NCI-H748 treated with DMSO at 0.1 percent for 48 hours (cell line): ENCODE results near the gene GID8.

ENCODE experiments used
- DNase-seq: peaks from one replicate; lab custom pipeline; 2025; lab: John Stamatoyannopoulos, UW

GID8 gene

DNA sequence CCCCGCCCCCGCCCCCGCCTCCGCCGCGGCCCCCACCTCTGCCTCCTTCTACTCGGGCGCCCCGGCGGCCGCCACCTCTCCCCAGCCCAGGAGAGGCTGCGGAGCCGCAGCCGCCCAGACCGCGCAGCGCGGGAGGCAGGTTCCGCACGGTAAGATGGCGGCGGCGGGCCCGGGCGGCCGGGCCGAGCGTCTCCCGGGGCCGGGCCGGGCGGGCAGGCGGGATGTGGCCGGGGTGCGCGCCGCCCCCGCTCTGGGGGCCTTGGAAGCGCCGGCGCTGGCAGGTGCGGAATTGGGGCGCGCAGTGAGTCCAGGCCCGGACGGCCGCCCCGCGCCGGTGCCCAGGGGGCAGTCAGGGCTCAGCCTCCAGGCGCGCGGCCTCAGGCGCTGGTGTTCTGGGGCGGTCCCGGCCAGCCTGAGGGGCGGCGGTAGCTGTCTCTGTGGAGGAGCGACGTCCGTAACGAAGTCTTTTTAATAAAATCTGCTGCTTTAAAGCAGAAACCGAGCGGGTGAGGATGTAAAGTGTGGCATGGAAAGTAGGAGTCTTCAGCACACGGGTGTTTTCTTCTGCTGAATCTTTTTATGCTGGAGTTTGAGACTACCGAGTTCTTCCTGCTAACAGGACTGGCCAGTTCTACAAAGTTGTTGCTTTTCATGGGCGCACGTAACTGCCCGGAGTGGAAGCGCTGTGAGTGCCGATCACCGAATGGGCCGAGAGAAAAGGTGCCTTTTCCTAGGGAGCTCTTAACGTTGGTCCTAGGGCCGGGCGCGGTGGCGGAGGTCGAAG, at the start of gene GID8:
GID8 (plus strand) TSS at position 43 of the 784 bp plus-strand sequence. CDS start 3,356 bp downstream, outside the sequence.
- DNase-seq = no peak

DNA sequence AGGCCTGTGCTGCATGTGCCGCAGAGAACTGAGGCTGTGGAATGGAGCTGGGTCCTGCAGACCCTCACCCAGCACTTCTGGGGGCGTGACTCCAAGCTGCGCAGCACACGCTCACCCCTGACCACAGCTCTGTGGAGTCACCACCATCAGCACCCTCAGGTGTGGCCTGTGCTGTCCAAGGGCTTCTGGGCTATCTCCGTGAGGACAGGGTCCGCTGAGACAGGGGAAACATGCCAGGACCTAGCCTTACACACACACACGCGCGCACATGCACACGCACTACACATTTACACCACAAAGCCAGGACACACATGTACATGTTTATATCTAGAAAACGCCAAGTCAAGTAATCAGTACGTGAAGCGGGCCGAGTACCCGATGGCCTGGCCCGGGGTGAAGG, 49.5 kb upstream of the GID8 start:
- DNase-seq = no peak

DNA sequence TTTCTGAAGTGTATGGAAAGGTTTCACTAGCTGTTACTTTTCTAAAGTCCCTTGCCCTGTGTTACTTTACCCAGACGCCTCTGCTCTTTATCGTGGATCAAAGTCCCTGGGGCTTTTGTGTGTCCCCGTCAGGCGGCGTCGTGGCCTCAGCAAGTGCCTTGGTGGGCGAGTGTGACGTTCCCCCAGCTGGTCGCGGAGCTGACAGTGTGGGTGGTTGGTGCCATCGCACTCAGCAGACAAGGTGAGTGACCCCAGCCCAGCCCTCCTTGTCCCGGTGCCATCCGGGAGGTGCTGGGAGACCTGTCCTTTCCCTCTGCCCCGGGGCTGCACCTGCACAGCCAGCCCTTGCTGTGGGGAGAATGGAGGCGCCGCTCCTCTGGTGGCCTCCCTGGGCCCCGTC, 49.0 kb upstream of the GID8 start:
- no peak for DNase-seq

DNA sequence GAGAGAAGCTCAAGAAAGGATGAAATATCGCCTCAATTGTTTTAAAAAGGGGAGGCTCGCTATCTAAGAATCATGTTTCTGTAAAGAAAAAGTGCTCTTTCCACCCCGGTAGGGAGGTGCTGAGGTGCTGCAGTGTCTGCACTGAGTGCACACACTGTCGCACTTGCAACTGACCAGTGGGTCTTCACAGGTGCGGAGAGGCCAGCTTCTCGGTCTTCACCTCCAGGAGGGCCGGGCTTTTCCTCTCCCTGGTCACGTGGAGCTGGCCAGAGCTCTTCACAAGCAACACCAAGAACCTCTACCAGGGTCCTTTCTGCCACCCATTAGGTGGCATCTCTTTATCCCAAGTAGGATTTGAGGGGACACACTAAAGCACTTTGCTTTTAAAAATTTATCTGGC, 48.5 kb upstream of the GID8 start:
- DNase-seq = no peak

DNA sequence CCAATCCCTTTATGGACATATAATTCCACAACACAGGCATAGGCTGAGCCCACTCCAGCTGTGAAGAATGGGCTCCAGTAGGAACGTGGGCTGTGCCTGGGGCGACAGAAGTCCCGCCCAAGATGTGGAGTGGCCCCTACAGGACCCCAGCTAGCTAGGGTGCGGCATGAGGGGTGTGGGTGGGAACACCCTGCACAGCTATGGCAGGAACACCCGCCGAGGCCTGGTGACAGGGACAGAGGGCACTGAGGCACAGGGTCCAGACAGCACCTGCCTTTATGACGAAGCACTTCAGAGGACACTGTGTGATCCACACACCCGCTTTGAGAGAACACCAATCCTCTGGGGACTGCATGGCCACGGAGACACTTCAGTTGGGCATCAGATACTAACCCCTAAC, 48.1 kb upstream of the GID8 start:
- no peak for DNase-seq

DNA sequence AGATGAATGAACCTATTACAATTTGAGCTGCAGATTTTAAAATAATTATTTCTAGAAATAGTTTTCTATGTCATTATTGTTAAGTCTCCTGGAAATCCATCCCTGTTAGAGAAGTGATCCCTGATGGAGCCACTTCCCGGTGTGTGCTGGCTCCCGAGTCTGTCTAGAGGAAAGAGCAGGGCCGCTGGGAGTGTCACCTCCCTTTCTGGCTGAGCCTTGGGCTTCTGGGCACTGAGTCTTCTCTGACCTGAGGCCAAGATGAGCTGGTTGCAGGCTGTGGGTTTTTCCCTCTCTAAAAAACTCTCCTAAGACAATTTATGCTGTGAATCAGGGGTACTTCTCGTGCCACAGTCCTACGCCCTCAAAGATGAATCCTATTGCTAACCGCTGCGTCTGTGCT, 47.5 kb upstream of the GID8 start:
- DNase-seq = no peak

DNA sequence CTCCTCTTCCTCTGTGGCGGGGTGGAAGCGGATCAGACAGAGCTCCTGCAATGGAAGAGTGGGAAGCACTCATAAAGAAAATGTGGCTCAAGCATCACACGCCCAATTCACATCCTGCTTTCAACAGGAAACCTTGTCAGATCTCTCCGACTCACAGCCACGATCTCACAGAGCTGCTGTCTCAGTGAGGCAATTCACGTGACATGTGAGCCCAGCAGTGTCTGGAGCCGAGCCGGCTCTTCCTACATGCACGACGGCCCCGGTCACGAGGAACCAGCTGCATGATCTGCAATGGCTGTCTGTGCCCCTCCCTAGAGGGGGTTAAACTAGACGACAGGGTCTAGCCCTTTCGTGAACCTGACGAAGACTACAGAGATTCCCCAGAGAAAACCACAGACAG, 46.8 kb upstream of the GID8 start:
- no peak for DNase-seq

DNA sequence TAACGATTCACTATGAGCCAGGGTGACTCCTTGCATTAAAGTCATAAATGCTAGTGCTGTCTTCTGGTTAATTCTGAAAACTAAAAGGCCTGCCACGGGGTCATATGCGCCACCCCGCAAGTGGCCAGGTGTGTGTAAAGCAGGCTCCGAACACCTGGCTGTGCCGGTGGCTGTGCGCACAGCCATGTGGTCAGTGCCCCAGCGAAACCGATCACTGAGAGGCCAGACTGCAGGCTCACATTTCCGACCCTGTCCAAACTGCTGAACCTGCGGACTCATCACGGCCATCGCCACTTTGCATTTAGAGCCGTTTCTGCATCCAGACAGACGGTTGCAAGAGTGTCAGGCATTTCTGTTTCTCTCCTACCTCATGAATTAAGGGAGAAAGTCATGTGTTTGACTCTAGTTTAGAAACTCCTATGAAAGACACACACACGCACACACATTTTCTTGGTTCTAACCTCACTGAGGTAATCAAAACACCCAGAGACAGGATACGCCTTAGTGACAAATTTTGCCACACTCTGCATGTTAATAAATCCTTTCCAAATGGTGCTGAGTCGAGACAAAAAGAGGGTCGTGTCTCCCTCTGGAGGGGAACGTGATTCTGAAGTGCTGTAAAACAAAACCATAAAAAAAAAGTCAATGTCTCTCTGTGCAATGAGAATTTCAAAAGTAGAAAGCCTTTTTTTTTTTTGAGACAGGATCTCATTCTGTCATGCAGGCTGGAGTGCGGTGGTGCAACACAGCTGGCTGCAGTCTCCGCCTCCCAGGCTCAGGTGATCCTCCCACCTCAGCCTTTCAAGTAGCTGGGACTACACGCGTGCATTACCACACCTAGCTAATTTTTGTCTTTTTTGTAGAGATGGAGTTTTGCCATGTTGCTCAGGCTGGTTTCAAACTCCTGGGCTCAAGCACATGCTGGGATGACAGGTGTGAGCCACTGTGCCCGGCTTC, 45.3 kb upstream of the GID8 start:
- no peak for DNase-seq

DNA sequence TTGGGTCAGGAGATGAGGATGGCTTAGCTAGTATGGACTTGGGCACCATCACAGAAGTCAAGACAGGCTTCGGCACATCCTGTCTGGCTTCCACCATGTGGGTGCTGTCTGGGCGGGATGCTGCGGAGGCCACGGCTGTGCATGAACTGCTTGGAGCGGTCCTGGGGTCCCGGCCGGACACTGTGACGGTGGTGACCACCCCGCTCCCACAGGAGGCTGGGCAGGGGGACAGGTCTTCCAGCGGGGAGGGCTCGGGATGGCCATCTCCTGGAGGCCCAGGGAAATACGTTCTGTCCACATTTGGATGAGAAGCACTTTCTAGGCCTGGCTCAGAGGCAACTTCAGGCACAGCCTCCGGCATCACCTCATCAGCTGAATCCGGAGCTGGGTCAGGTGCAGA, 44.2 kb upstream of the GID8 start:
- no peak for DNase-seq

DNA sequence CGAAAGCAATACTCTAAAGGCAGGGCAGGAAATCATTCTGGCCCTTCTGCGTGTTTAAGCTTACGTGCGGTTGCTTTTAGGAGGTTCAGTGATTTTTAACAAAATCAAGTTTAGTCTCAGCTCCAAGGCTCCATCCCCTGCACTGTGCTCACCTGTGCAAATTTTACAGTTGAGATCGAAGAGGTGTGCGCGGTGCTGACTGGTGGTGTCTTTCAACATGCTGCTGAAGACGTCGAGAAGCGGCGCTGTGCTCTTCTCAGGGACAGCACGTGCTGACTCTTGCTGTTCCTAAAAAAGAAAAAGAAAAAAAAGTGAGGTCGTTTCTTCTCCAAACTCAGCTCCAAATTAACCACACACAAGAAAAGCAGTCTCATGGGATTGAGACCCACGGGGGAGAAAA, 43.7 kb upstream of the GID8 start:
- no peak for DNase-seq

DNA sequence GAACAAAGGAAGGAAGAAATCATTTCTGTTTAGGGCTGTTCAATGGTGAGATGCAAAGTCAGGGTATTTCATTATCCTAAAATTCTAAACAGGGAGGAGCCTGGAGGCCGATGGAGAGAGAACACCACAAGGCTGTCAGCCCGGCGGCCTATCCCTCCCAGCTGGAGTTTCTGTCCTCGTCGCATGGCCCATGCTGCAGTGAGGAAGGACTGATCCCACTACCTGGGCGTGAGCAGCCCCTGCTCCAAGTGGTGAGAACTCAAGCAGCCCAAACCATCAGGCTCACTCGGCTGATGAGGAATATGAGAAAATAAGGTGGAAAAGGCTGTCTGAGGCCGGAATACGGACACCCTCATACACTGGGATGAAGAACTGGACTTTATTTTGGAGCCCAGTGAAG, 42.4 kb upstream of the GID8 start:
- no peak for DNase-seq

DNA sequence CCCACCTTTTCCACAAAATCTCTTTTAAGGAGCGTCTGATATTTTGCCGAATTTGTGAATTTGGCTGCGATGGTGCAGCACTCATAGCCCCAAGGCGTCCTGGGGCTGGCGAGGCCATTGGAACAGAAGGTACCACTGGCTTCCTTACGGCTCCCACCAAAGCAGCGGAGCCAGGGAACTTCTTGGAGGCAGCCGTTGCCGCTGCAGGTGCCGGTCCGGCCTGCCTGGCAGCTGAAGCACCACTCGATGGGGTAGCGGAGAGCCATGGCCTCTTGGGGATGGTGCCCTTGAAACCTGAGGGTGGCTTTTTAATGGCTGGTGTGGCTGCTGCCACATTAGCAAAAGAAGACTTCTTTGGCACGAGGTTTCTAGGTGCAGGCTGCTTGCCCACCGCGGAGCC, 41.4 kb upstream of the GID8 start:
- no peak for DNase-seq

DNA sequence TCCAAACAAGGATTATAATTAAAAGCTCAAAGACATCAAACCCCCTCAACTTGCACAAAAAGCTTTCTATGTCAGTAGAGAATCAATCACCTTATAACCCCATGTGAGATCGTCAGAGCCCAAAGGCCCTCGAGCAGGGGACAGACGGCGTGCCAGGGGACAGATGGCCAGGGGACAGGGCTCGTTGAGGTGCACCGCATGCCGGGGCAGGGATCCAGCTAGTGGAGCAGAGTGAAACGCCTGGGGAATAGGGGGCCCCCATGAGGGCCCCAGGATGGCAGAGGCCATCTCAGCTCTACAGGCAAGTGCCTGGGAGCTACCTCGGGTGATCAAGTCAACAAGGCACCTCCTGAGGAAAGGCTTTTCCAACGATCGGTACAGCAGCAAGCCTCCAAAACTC, 40.3 kb upstream of the GID8 start:
- no peak for DNase-seq

DNA sequence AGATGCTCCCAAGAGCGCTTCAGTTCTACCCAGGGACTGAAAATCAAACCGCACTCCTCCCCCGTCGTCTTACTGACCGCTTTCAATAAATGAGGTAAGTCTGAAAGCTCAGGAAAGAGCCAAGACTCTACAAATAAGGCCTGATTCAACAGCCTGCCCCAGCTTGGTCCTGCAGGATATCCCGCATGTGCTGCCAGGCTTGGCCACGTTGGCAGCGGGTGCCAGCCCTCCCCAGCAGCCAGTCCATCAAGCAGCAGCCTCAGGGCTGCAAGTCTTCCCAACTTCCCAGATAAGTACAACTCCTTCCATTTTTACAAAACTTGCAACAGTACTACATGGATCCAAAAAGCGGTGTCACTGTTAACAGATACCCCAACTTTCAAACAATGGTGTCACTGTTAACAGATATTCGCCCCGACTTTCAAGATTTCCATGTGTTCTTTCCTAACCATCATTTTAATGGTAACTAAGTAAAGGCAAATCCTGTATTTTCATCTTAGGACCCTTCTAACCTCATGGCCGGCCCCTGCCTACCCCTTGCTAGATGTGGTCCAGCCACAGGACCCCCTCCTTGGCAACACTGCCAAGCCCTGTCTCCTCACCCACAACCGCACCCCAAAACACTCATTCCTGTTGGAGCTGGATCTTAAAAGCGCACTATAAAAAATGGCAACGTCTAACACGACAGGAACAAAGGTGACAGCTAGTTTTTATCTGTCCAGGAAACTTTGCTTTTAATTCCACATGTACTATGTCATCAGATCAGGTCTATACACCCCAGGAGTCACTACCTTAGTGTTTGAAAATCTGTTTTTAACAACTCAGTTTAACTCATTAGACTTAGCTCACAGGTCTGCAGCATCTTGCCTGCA, 39.6 kb upstream of the GID8 start:
- DNase-seq = no peak

DNA sequence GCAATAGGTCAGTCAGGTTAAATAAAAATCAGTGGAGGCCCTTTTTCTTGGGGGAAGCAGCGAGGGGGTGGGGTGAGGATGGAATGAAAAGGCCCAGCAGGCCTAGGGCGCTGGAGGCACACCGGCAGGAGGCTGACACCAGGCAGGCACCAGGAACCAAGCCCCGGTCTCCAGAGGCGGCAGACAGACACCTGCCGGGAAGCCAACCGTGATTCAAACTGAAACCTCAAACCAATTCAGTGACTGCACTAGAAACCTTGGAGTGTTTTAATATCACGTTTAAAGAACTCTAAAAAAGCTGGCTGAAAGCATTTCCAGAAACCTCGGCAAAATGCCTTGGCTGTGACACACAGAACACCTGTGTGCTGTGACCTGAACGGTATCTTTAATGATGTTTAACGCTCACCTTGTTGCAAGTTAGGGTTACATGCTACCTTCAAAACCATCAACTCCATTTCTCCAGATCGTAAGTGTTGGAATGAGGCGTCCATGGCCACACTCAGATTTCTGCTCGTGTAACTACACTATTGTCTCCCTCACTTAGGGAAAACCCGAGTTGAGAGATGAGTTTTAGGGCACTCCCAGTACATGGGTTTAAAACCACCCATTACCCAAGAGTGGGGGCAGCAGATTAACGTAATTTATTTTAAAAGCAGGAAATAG, 38.8 kb upstream of the GID8 start:
- no peak for DNase-seq

DNA sequence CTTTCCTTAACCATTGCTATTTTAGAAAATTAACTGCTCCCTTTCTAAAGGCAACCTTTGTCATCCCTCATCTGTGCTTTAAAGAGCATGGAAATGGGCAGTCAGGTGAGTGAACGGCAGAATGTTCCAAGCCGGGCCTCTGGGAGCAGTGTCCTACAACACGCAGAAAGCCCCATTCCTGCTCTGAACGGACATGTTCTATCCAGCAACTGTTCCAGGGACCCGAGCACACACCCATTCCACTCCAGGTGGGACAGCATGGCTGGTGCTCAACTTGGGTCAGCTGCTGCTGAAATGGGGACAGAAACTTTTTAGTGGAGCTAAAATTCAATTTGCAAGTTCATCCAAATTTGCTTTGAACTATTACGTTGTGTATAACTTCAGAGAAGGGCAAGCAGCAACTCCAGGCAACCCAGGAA, 38.3 kb upstream of the GID8 start:
- no peak for DNase-seq

DNA sequence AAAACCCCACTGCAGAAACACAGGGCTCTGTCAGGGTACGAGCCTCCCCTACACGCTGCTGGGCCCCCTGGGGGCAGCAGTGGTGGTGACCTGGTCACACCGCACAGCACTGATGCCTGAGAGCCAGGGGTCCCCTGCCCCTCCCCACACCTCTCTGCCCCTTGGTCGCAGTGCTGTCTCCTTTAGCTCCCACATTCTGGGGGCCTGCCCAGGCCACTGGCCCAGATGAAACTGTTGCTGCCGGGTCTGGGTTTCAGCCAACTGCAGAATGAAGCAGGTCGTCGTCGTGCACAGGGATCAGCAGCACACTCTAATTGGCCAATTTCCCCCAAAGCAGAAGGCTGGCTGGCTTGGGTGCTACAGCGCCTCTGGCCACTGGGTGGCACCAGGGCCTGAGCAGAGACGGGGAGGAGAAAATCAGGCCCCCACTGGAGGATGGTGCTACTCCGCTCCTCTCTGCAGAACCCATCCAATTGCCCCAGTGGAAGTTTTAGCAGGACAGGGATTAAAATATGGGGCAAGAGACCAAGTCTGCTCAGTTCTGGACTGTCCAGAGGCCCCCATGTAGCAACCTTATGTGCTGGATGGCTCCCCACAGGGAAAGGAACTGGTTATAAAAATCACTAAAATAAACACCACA, 37.8 kb upstream of the GID8 start:
- peak; percentile 41 for DNase-seq

DNA sequence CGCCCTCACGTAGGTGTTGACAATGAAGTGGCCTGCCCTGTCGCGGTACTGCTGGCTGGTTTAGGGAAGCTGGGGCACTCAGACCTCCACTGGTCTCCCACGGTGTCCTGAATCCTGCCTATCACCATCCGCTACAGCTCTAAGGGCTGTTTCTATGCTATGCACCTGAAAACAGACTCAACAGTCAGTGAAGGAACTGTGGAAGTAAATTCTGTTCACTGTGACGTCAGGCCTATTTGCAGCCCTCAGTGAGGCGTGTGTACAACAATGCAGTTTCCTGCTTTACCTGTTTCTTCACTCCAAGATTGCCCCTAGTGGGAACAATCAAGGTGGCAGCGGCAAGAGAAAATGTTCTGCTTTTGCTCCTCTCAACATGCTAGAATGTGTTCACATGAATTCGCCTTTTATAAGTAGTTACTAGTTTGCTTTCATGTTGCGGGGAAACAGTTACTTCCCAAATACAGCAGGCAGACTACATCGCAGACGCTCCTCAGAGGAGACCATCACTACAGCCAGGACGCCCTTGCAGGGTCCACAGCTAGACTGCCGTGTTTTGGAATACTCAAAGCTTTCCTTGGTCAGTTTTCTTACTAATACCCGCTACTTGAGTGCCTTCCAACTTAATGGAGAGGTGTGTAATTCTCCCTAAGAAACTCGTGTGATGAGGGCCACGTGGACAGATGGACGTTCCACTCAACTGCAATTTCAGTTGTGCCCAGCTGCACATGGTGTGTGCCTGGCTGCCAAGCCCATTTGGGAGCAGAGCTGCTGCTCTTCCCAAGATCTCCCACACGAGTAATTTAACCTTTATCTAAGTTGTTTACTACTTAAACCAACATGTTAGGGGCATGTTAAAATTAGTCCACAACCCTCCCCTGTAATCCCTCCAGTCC, 37.0 kb upstream of the GID8 start:
- no peak for DNase-seq

DNA sequence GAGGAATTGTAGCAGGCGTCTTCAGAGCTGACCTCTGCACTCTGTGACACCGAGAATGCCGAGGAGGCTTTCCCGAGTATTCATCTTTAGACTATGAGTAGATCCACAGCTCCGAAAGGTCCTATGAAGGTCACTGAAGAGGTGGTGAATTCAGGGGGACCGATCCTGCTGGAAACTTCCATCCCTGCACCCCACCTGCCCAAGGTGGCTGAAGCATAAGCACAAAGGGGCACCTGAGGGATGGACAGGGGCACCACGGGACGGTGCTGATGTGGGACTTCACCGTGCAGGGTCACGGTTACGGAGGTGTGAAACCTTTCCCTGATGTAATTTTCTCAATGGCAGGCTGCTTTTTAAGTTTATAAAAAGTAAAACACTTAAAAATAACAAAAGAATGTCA, 36.1 kb upstream of the GID8 start:
- DNase-seq = no peak
